C1 segment of cervical spinal cord (tissue), 14 donors: ENCODE measurements around the gene NHEJ1.

Source experiments
- DNase-seq, 14 donors: peaks; one replicate each; lab custom pipeline; 2025; lab: John Stamatoyannopoulos, UW

Gene NHEJ1

DNA sequence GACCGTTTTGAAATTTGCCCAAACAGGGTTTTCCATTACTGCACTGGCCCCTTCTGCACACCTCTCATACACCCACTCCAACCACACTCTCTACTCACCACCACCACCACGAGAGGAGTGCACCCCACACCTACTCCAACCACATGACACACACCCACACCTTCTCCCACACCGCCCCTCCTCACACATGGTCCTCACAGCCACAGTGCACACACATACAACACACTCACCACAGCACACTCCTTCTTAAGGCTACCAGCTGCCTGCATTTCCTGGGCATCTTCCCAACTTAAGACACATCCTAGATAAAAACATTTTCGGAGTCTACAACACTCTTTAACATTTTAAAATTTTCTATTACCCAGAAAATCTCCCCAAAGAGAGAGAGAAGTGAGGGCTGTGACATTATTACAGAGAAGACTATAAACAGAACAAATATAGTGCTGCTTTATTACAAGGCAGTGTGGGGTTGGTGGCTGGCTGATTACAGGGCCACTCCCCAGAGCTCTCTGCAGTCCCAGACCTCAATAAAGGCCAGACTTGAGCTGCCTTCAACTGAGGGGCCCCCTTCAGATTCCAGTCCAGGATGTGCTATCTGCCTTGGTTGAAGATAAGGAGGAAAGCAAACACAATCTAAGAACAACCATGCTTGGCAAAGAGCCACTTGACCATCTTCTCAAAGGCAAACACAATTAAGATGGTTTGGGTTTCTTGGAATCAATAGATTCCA lies 36.1 kb downstream of the NHEJ1 start:
- no peak for DNase-seq

DNA sequence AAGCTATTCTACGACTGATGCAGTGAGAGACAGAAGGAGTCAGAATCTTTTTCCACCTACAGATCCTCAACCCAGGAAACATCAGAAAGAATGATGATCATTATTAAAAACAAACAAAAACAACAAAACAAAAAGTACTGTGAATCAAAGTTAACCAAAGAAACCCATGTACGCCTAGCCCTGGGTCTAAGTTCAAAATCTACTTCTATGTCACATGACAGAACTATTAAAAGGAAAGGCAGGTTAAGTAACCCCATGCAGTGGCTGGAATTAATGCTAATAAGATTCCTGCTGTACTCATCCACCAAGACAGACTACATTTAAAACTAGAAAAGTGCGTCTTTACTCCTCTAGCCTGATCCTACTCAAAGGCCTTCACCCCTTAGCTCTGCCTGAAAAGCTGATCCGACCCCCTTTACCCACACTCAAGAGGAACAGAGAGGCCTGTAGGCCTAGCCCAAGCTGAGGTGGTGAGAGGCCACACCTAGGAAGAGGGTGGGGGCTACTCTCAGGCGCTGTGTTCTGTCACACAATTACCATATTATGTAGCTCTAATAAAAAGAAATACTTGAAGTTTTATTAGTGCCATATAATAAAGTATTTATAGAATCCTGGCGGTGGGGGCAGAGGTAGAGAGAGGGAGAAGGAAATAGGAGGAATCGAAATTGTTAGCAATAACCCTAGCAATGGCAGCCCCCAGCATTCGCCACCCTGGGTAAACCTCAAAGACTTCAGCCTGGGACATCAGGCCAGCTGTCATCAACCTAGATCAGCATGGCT lies 37.1 kb downstream of the NHEJ1 start:
- DNase-seq, result no peak

DNA sequence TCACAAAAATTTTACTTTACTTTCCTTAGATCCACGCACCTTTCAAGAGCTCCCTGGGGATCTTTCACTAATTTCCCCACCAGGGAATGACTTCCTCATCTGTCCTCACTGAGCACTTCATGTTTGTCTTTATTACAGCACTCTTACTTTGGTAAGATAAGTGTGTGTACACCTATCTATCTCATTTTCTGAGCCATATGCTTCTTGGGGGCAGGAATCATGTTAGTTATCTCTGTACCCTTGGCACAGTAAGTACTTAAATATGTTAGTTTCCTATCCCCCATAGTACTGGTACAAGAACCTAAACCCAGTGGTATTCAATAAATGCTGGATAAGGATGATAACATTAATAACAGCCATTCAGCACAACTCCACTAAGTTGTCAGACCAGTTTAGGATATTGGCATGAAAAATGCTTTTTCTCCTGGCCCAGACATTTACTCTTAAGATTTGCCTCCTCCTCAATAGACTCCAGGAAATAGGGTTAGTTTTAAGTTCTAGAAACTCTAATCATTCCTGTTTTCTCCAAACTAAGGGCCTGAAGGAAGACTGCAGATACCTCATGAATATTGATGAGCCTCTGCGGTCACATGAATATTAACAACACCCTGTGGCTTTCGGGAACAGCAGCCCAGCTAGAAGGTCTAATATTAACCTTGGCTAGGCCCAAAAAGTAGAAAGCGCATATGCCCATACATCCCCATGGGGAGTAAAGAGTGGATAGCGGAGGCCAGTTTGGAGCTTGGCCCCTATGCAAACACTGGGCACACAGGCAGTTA lies 38.2 kb downstream of the NHEJ1 start:
- no peak for DNase-seq

DNA sequence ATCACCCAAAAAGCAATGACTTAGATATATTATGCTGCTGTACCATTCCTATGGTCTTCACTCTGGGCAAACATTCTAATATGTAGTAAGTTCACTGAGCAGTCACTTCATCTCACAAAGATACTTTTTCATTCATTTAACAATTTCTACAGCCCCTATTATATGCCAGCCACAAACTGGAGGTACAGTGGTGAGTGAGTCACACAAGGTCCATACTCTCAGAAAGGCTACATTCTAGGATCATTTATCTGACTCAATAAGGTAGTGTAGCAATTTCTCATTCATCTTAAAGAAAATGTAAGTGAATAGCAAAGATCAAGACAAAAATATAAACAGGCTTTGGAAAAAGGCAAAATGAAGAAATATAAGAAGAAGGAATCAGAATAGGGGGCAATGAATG lies 40.5 kb downstream of the NHEJ1 start:
- DNase-seq, result no peak

DNA sequence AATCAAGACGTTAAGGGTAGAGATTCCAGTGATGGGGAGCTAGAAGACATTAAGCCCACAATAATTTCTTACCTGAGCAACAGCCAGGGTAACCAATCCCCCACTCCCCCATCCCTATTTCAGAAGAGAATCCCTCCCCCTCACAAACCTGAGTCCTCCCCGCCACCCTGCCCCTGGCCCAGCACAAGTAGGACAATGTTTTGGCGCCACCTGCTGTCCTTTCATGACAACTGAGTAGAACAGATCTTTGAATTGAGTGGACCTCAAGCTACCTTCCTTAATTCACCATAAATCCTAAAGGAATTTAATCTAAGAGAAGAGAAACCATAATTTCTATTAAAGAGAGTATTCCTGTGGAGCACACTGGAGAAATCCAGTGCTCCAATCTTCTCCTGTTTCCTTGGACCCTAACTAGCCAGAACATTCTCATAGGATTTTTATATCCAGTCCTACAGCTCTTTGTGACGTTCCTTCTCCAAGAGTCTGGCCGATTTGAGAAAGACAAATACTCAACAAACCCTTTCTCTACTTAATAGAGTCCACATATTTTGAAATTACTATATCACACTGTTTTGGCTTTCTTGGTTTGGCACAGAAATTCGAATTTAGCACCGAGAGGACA lies 41.1 kb downstream of the NHEJ1 start:
- DNase-seq, result peak in 9 of 14 donors; percentile 1 to 43 (median 27)

DNA sequence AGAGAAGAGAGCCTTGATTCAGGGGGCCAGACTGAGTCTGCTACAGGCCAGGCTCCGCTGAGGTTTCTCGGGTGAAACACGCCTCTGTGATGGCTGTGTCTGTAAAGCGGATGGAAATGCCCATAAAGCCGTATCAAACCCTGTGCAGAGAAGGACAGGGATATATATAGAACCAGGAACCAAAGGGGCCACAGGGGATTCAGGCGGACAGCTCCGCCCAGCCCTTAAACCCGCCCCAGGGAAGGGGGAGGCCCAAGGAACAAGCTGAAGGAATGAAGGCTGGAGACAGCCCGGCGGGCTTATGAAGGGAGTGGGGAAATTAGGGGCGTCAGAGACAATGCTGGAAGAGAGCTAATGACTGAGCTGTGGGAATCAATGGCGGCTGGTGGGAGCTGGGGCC lies 42.1 kb downstream of the NHEJ1 start:
- no peak for DNase-seq

DNA sequence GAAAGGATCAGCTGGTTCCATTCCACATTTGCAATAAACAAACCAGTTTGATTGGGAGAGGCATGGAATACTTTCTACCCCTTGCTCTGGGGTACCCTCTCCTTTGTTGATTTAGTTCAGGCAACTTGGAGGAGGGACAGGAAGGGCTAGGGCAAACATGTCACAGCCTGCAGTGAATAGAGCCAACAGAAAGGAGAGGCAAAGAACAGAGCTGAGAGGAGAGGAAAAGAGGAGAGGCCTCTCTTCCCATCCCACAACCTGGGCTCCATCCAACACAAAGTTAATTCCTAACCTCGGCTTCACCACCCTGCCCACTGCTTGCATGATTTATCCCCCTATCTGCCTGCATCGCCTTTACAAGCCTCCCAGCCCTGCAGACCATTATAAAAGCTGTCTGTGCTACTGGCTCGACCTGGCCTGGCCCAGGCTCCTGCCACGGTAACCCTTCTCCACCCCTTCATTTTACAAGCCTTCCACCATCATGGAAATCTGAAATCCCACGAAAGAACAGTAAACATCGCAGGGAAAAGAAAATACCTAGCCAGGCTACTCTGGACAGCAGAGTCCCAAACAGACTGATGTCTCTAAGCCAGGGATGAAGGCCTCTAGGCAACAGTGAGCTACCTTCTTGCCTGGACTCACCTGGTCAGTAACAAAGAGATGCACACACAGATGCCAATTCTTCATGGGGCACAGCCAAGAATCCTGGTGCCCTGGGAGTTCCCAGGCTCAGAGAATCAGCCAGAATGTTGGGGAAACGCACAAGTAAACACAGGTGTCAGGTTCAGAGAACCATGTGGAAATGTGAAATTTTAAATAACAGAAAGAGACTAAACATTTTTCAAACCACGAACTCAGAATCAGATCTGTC lies 43.6 kb downstream of the NHEJ1 start:
- DNase-seq, result no peak

DNA sequence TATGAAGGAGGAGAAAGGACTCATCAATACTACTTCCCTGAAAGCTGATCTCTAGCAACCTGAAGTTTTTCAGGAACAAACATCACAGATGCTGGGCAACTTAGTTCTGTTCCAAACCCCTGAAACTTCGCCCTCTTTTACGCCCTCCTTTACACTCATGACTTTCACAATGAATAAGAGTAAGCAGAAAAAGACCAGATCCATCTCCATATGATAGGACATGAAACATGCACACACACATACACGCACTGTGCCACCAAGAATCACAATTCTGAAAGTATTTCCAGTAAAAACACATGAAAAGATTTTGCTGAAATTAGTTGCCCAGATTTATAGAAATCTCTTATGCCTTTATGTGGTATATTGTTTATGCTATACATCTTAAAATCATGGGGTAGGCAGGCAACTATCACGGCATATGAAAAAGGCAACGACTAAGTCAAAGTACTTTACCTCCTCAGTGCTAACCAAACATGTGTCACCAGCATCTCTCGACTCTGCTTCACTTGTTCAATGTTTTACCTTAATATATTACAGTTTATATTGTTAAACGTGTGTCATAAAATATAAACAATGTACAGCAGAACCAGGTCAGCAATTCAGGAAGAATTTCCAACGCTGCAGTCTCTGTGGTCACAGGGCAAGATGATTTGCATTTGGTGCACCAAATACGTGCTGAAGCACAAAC lies 47.8 kb downstream of the NHEJ1 start:
- DNase-seq, result no peak

DNA sequence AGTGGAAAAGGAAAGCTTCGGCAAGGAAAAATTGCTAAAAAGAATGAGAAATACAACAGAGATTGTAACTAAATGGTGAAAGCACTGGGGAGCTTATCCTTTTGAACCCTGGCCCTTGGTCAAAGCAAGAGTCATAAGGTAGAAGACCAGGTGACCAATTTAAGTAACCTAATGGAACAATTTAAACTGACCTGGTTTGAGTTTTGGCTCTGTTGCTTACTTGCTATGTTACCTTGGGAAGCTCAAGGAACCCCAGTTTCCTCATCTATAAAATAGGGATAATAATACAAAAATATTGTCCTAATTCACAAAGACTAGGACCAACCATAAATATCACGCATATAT lies 48.6 kb downstream of the NHEJ1 start:
- DNase-seq, result no peak

DNA sequence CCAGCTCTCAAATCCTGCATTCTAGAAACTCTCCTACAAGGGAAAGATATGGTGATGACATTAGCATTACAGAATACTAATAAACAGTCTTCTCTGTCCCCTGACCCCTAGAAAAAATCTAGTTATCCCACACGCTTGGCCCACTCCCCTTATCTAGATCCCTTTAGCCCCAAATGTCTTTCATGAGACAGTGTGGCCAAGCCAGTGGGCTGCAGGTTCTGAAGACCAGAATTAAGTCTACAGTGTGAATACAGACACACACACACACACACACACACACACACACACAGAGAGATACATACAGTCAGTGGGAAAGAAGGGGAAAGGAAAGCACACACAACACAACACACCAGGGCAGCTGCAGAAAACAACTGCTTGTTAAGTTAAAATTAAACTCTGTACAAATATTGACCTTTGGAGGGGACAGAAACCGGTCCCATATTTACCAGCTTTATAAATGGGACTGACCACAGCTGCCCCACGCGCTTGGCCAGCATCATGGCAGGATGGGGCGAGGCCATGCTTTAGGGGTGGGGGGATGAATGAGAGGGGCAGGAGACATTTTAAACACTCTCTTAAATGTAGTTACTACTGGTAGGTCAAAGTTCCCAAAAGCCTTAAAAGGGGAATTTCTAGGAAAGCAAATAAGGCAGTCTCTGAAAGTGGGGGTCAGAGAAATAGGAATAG lies 49.1 kb downstream of the NHEJ1 start:
- DNase-seq, result no peak

DNA sequence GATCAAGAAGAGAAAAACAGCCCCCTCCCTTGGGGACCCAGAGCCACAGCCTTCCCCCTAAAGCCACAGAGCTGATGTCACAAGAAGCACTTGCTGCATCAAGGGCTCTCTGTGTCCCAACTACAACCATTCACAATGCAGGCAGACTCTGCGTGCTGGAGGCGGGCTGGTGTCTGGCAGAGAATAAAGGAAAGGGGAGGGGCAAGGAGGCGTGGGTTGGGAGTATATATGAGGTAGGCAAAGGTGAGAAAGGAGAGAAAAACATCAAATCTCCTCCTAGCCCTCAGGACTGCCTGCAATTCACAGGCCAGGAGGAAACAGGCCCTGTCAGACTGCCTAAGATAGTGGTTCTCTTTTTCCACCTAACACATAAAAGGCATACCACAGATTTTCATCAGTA lies 51.1 kb downstream of the NHEJ1 start:
- peak in 1 of 14 donors; percentile 0 for DNase-seq

DNA sequence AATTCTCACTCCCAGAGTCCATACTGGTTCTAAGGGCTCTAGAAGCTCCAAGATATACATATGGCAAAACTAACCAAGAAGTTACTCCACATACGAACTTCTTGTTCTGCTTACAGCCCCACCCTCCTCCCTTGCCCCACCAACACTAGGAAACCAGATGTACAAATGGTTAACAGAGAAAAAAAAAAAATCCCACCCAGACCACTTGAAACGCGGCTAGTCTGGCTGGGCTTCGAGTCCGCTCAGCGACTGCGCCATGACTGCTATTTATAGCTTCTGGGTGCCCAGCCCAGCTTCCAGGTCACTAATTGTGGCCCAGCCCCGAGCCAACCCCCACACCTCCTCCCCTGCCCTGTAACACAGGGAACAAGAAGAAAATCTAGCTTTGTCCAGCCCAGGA lies 52.9 kb downstream of the NHEJ1 start:
- DNase-seq, result no peak

DNA sequence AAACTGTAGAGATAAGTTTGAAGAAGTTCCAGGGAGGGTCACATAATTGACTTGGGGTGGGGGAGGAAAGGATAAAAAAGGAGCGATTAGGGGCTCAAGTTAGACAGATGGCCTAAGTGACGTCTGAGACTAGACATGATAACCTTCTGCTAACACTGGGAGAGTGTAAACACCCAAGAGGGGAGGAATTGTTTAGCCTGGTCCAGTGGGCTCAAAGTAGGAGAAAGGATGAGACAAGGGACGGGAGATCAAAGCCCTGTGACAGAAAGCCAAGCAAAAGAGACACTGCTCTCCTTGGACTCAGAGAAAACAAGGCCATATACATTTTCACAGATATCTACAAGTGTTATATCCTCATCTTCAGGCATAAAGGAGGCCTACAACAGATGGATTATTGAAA lies 54.4 kb downstream of the NHEJ1 start:
- DNase-seq, result no peak

DNA sequence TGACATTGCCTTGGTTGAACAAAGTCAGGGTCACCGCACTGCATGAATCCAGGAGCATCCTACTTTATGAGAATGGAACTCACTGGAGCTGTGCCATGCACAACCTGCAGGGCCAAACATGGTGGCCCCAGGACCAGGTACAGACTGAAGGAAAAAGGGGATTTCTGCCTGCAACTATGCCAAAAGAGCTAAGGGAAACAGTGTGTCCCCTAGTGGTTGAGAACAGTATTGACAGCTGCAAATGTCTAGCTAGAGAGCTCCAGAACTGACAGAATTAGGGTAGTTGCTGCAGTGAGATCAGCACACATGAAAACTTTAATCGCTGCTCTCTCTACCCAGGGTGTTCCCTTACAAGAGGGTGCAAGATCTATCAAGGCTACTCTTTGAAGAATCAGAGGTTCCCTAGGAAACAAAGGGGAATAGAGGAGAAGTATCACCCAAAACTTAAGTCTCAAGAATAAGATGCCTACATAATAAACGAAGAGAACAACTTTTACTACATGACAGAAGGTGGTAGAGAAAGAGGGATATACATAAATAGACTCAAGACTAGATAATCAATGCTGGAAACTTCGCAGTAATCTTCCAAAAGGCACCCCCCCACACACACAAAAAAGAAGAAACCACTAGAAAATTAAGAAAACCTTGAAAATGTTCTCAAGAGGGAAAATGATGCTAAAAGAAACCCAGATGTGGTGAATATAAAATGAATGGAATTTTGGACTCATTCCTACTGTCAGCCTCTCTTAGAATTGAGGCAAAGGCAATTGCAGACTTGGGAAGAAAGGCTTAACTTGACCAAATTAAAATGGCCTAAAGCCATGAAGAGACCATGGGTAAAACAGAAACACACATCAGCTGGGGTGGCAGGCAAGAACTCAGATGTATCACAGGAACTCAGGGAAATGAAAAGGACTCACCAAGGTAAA lies 56.2 kb downstream of the NHEJ1 start:
- no peak for DNase-seq

DNA sequence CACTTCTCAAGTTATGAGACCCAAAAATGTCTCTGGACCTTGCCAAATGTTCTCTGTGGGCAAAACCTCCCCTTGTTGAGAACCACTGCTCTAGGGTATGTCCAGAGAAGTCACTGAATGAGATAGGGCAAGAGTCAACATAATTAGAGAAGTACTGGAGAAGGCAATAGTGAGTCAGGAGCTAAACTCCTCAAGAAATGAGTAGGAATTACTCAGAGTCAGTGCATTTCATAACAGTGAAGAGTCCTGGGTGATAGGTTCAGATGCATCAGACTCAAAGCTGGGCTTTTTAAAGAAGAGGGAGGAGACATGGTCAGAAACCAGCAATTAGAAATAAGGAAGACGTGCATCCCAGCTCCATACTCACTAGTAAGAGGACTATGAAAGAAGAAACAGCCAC lies 61.3 kb downstream of the NHEJ1 start:
- no peak for DNase-seq

DNA sequence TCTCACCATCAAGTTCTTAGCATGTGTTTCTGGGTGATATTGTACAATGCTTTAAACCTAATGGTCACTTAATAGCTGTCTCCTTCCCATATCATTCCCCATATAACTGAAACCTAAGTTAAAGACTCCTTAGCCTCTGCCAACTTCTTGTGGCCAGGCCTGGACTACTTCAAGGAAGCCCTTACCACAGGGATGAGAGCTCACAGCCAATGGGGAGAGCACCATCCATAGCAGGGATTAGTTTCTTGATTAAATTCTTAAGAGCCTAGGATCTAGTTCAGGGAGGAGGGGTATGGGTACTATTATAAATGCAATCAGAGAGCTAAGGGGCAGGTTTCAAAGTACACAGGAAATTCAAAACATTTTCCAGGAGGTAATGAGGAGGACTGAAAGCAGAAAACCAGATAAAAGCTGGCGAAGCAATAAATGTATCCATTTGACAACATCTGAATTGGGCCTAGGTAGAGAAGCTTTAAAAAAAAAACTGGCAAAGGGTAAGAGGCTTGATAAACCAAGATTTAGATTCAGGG lies 65.1 kb downstream of the NHEJ1 start:
- DNase-seq, result no peak

DNA sequence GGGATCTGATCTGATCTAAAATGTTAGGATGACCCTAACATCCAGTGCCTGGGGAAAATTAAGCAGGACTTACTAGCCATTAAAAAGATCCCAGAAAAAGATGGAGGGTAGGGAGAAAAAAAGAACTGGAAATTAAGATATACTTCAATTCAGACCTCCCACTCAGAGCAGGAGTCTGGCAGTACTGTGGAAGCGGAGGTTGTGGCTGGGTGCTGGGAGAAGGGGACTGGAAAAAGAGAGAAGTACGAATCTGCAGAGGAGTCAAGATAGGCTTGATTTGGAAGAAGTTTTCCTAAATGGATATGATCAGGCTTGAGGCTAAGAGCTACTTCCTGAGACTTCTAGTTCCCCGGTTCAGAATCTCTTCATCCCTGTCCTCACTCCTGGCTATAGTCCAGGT lies 66.4 kb downstream of the NHEJ1 start:
- DNase-seq, result no peak

DNA sequence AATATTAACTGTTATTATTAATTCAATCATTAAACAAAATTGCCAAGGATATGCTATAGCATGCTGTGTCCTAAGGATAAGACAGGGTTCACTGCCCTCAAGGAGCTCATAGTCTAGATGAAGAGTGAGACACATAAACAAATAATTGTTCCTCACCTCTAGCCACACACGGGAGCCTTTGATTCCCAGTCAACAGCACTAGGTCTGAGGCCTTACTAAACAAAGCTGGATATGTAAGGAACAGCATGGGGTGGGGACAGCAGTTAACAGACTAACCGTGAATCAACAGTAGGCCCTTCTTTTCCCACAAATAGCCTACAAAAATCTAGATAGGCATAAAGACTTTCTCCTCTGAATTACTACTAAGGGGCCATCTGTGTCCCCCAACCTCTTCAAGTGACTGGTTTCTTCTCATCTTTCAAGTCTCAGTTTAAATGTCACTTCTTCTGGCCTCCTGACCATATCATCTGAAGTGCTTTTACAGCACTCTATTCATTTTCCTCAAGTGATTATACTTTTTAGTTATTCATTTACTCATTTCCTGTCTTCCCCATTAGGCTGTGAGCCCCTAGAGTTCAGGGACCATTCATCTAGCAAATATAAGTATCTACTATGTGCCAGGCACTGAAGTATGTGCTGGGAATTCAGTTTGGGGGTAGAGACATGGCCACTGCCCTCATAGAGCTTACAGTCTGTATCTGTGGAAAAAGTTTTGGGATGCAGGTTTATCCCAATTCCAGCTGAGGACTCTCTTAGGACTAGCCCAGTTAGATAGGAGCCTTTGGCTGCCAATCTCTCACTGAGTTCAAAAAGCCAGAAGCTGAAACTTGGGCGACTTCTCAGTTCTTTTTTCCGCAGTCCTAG lies 69.9 kb downstream of the NHEJ1 start:
- DNase-seq, result no peak
